ENCODE results near the gene OSBPL5.

The OSBPL5 gene

GRCh38 chr11:3058753-3059664 lies 106.1 kb downstream of the OSBPL5 start:
- no peak for DNase-seq (ENCODE audit: low read depth in 2 of 2, low spot score in 1 of 2)

GRCh38 chr11:3057069-3057963 lies 107.8 kb downstream of the OSBPL5 start, which contains the start of gene CARS1:
TSS of gene CARS1 (minus strand) at chr11:3057423. CDS start at chr11:3057367, 56 bp downstream.
- DNase-seq (ENCODE audit: low read depth in 2 of 2, low spot score in 1 of 2), result peak; percentile 85 to 88

GRCh38 chr11:3056296-3057068 lies 108.6 kb downstream of the OSBPL5 start:
- no peak for DNase-seq (ENCODE audit: low read depth in 2 of 2, low spot score in 1 of 2)

GRCh38 chr11:3055891-3056290 lies 109.2 kb downstream of the OSBPL5 start:
- DNase-seq (ENCODE audit: low read depth in 2 of 2, low spot score in 1 of 2), result no peak

- no peak for DNase-seq (ENCODE audit: low read depth in 2 of 2, low spot score in 1 of 2)
Measured at GRCh38 chr11:3052567-3052966, 112.5 kb downstream of the OSBPL5 start.

- DNase-seq (ENCODE audit: low read depth in 2 of 2, low spot score in 1 of 2), result no peak
Measured at GRCh38 chr11:3052109-3052479, 113.0 kb downstream of the OSBPL5 start.

GRCh38 chr11:3051196-3052108 lies 113.7 kb downstream of the OSBPL5 start:
- no peak for DNase-seq (ENCODE audit: low read depth in 2 of 2, low spot score in 1 of 2)

- DNase-seq (ENCODE audit: low read depth in 2 of 2, low spot score in 1 of 2), result no peak
Measured at GRCh38 chr11:3050386-3051195, 114.5 kb downstream of the OSBPL5 start.

GRCh38 chr11:3049430-3050243 lies 115.5 kb downstream of the OSBPL5 start:
- DNase-seq (ENCODE audit: low read depth in 2 of 2, low spot score in 1 of 2), result peak; percentile 20 to 50

GRCh38 chr11:3047637-3048036 lies 117.5 kb downstream of the OSBPL5 start:
- no peak for DNase-seq (ENCODE audit: low read depth in 2 of 2, low spot score in 1 of 2)

GRCh38 chr11:3046641-3047040 lies 118.5 kb downstream of the OSBPL5 start:
- no peak for DNase-seq (ENCODE audit: low read depth in 2 of 2, low spot score in 1 of 2)

GRCh38 chr11:3046190-3046589 lies 118.9 kb downstream of the OSBPL5 start:
- DNase-seq (ENCODE audit: low read depth in 2 of 2, low spot score in 1 of 2), result no peak

GRCh38 chr11:3044915-3045314 lies 120.2 kb downstream of the OSBPL5 start:
- DNase-seq (ENCODE audit: low read depth in 2 of 2, low spot score in 1 of 2), result no peak

- no peak for DNase-seq (ENCODE audit: low read depth in 2 of 2, low spot score in 1 of 2)
Measured at GRCh38 chr11:3044004-3044403, 121.1 kb downstream of the OSBPL5 start.

GRCh38 chr11:3043315-3043871 lies 121.7 kb downstream of the OSBPL5 start:
- DNase-seq (ENCODE audit: low read depth in 2 of 2, low spot score in 1 of 2), result no peak

GRCh38 chr11:3042496-3043314 lies 122.4 kb downstream of the OSBPL5 start:
- no peak for DNase-seq (ENCODE audit: low read depth in 2 of 2, low spot score in 1 of 2)

Measured in stimulated activated CD8-positive, alpha-beta memory T cell treated with anti-CD3 and anti-CD28 coated beads, Interleukin-4, amount 100 ng/mL, for 4 hours (primary cell).